Measurements from ENCODE around the gene CD99L2. TPM values are rescaled to one million over a fixed set of nuclear protein-coding genes. Genes with fewer than 3 reads are reported as not detected.
A peak's percentile ranks its signal among the peaks of the same experiment; 100 is the strongest.

CD99L2 gene
- total RNA-seq, 1 donor from 2014 or later = 61.9 TPM

DNA sequence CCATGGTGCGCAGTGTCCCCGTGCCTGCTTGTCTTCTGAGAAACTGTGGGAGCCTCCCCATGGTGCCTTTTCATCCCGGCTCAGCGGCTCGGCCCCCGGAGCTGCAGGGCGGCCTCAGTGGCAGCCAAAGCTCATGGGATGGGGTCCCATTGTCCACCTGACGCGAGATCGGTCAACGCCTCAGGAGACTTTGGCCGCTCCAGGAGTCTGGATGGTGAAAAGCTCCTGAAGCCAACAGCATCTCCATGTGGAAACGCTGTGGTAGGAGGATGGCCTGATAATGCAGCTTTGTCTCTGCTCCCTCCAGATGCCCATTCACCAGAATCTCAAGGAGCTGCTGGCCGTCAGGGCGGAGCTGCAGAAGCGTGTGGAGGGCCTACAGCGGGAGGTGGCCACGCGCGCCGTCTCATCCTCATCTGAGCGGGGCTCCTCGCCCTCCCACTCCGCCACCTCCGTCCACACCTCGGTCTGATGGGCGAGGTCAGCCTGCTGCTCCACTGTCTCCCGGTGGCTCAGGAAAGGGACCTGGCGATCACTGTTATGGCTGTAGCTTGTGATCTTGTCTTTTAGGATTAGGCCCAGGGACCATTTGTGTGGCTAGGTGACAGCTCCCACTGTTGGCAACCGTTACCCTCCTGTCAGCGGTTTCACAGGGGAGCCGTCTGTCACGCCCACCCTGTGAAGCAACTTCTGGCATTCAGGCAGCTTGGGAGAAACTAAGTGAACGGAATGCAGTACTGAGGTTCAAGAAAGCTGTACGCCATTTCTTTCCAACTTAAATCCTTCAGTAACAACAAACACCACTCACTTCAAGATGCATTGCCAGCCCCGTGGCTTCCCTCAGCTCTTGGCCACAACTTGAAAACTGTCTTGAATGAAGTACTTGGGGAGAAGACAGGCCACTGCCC is 136.0 kb downstream of the CD99L2 start:
- TF ChIP-seq, protein P1, sequence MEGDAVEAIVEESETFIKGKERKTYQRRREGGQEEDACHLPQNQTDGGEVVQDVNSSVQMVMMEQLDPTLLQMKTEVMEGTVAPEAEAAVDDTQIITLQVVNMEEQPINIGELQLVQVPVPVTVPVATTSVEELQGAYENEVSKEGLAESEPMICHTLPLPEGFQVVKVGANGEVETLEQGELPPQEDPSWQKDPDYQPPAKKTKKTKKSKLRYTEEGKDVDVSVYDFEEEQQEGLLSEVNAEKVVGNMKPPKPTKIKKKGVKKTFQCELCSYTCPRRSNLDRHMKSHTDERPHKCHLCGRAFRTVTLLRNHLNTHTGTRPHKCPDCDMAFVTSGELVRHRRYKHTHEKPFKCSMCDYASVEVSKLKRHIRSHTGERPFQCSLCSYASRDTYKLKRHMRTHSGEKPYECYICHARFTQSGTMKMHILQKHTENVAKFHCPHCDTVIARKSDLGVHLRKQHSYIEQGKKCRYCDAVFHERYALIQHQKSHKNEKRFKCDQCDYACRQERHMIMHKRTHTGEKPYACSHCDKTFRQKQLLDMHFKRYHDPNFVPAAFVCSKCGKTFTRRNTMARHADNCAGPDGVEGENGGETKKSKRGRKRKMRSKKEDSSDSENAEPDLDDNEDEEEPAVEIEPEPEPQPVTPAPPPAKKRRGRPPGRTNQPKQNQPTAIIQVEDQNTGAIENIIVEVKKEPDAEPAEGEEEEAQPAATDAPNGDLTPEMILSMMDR (IDR thresholded peaks at IDR 0.05) = no peak
- peak; percentile 79 for DNase-seq (ENCODE audit: extremely low spot score, unreplicated experiment)
- Mint-ChIP-seq H3K27ac (ENCODE audit: unreplicated experiment) (no peak overlapping the region), H3K36me3 (ENCODE audit: unreplicated experiment) (peaks cover 5% of the 10 kb centered on the region), H3K4me1 (ENCODE audit: unreplicated experiment) (no peaks in the 10 kb centered on the region), H3K9me3 (ENCODE audit: unreplicated experiment) (no peaks in the 10 kb centered on the region), H3K4me3 (ENCODE audit: unreplicated experiment) (no peak overlapping the region), H3K27me3 (ENCODE audit: unreplicated experiment) (no peaks in the 10 kb centered on the region)

DNA sequence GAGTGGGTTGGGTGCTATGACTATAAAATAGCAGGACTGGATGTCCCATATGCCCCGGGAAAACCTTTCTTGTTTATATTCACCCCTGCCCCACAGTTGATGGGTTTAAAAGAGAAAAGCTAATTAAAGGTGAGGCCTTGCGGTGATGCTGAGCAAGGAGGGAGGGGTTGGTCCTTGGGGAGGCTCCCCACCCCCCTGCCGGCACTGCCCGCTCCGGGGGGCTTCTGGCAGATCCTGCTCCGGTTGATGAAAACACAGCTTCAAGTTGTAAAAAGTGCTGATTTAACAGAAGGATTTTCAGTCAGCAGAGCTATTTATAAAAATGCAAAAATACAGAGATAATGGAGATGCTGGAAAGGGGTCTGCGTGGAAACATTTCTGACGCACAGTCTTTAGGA is 136.7 kb downstream of the CD99L2 start:
- Mint-ChIP-seq H3K4me3 (ENCODE audit: unreplicated experiment) (no peak overlapping the region), H3K4me1 (ENCODE audit: unreplicated experiment) (no peaks in the 10 kb centered on the region), H3K9me3 (ENCODE audit: unreplicated experiment) (no peaks in the 10 kb centered on the region), H3K27me3 (ENCODE audit: unreplicated experiment) (no peaks in the 10 kb centered on the region), H3K27ac (ENCODE audit: unreplicated experiment) (no peak overlapping the region), H3K36me3 (ENCODE audit: unreplicated experiment) (peaks cover 5% of the 10 kb centered on the region)
- DNase-seq (ENCODE audit: extremely low spot score, unreplicated experiment) = peak; percentile 65
- TF ChIP-seq, protein P1 (IDR thresholded peaks at IDR 0.05) = no peak

DNA sequence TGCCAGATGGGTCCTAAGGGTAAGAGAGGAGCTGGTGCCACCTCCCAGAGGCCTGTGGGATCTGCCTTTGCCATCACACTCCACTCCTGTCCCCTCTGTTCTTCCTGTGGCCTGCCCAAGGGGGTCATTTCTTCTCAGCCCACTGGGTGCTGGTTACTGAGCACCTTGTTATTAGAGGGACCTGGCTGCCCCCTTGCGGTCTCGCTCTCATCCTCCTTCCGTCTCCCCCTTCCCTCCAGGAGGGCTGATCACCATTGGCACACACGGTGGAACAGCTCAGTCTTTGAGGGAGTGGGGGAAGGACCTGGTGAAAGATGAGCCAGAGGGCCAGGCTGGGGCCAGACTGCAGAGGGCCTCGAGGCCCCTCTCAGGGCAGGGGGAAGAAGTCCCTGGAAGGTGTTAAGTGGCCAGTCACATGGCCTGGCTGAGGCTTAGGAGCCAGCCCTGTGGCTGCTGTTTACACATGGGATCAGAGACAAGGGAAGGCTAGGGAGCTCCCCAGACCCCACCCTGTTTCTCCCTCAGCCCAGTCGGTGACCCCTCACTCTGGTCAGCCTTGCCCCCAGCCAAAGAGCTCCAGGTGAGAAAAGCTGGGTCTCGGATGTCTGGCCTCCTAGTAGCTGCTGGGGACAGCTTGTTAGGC is 137.2 kb downstream of the CD99L2 start:
- Mint-ChIP-seq H3K4me3 (ENCODE audit: unreplicated experiment) (no peak overlapping the region), H3K27ac (ENCODE audit: unreplicated experiment) (no peak overlapping the region), H3K9me3 (ENCODE audit: unreplicated experiment) (no peaks in the 10 kb centered on the region), H3K4me1 (ENCODE audit: unreplicated experiment) (no peaks in the 10 kb centered on the region), H3K36me3 (ENCODE audit: unreplicated experiment) (peaks cover 5% of the 10 kb centered on the region), H3K27me3 (ENCODE audit: unreplicated experiment) (no peaks in the 10 kb centered on the region)
- TF ChIP-seq, protein P1 (IDR thresholded peaks at IDR 0.05) = no peak
- peak; percentile 54 for DNase-seq (ENCODE audit: extremely low spot score, unreplicated experiment)

DNA sequence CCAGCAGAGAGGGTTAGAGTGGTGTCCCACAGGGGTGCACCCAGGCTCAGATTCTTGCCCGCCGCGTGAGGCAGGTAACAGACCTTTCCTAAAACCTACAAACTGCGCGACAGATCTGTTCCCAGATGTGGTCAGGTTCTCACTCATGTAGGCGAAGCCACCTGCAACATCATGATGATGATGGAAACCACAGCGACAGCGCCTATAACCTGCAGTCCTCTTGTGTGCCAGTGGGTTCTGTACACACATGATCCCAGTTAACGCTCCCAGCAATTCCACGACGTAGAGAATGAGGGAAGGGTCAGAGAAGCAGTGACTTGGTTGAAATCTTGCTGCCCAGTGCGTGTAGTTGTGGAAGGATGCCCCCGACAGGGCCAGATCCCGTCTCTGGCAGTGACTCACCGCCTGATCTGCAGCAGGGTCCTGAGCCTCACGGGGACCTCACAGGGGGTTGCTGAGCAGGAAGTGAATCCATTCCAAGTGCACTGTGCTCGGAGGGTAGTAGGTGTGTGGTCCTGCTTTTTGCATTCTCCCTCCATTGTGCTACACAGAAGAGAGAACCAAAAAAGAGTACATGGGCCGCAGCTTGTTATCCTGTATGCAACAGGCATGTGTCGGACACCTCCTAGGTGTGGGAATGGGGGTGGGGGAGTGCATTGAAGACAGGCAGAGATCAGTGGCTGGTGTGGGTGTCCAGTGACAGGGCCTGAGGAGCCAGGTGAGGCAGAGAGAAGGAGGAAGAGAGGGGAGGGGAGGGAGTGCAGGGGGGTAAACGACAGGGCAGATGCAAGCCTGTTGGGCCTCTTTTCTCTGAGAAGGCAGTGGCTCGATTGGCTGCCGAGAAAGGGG is 138.7 kb downstream of the CD99L2 start:
- Mint-ChIP-seq H3K9me3 (ENCODE audit: unreplicated experiment) (no peaks in the 10 kb centered on the region), H3K4me3 (ENCODE audit: unreplicated experiment) (no peak overlapping the region), H3K27me3 (ENCODE audit: unreplicated experiment) (no peaks in the 10 kb centered on the region), H3K36me3 (ENCODE audit: unreplicated experiment) (peaks cover 5% of the 10 kb centered on the region), H3K27ac (ENCODE audit: unreplicated experiment) (no peak overlapping the region), H3K4me1 (ENCODE audit: unreplicated experiment) (no peaks in the 10 kb centered on the region)
- DNase-seq (ENCODE audit: extremely low spot score, unreplicated experiment) = peak; percentile 64
- TF ChIP-seq, protein P1 (IDR thresholded peaks at IDR 0.05) = no peak
